Neural progenitor cell (in vitro differentiated cells): Measurements from ENCODE around the gene CDH3. TPM values are rescaled to one million over a fixed set of nuclear protein-coding genes. Genes with fewer than 3 reads are reported as not detected.

Experiments
- DNase-seq: peaks from one replicate; pipeline ENCODE4 v3.0.0-alpha.2; 2016; ENCODE audit warnings: low spot score
- H2AFZ ChIP-seq: fragments of 200-600 bp; sonication (generic); replicated peaks from 2 replicates; pipeline ENCODE4 v1.6.1; 2016; ENCODE audit warnings: antibody characterized with exemption
- H3F3A ChIP-seq: fragments of 200-600 bp; sonication (generic); 2 replicates; pipeline ENCODE4 v1.6.1; 2016; ENCODE audit warnings: antibody characterized with exemption, low read depth
- H3K27ac ChIP-seq: fragments of 200-600 bp; sonication (generic); 2 replicates; pipeline ENCODE4 v1.5.1; 2016; ENCODE audit warnings: mild to moderate bottlenecking
- H3K27me3 ChIP-seq: fragments of 200-600 bp; sonication (generic); 2 replicates; pipeline ENCODE4 v1.6.1; 2016; ENCODE audit warnings: mild to moderate bottlenecking, moderate library complexity
- H3K36me3 ChIP-seq: fragments of 200-600 bp; sonication (generic); 2 replicates; pipeline ENCODE4 v1.5.1; 2016
- H3K4me1 ChIP-seq: fragments of 200-600 bp; sonication (generic); 2 replicates; pipeline ENCODE4 v1.6.1; 2016; ENCODE audit warnings: mixed run types
- H3K4me2 ChIP-seq: fragments of 200-600 bp; sonication (generic); 2 replicates; pipeline ENCODE4 v1.6.1; 2016
- H3K4me3 ChIP-seq: fragments of 200-600 bp; sonication (generic); 2 replicates; pipeline ENCODE4 v1.5.1; 2016
- H3K79me2 ChIP-seq: fragments of 200-600 bp; sonication (generic); 2 replicates; pipeline ENCODE4 v1.6.1; 2016; ENCODE audit warnings: low read depth
- H3K9ac ChIP-seq: fragments of 200-600 bp; sonication (generic); 2 replicates; pipeline ENCODE4 v1.6.1; 2016
- H3K9me3 ChIP-seq: fragments of 200-600 bp; sonication (generic); 2 replicates; pipeline ENCODE4 v1.5.1; 2016; ENCODE audit warnings: low read depth
- H4K20me1 ChIP-seq: fragments of 200-600 bp; sonication (generic); 2 replicates; pipeline ENCODE4 v1.6.1; 2016; ENCODE audit warnings: low read depth
- H3K27ac Mint-ChIP-seq: 3 replicates; pipeline ENCODE4 v1.8.0; 2021; ENCODE audit warnings: mixed read lengths
- H3K27me3 Mint-ChIP-seq: 2 replicates; pipeline ENCODE4 v1.8.0; 2022; ENCODE audit warnings: low read depth, mild to moderate bottlenecking, inconsistent platforms, moderate library complexity, mixed read lengths; ENCODE audit not compliant: insufficient read depth
- H3K36me3 Mint-ChIP-seq: 3 replicates; pipeline ENCODE4 v1.8.0; 2021; ENCODE audit warnings: mixed read lengths
- H3K4me1 Mint-ChIP-seq: 3 replicates; pipeline ENCODE4 v1.8.0; 2021; ENCODE audit warnings: mixed read lengths
- H3K4me3 Mint-ChIP-seq: 3 replicates; pipeline ENCODE4 v1.8.0; 2021; ENCODE audit warnings: mild to moderate bottlenecking, moderate library complexity, mixed read lengths
- H3K9me3 Mint-ChIP-seq: 3 replicates; pipeline ENCODE4 v1.8.0; 2020; ENCODE audit warnings: mixed read lengths
- EZH2 ChIP-seq: fragments of 200-600 bp; sonication (generic); IDR thresholded peaks from 2 replicates; pipeline ENCODE4 v1.6.1; 2017; ENCODE audit warnings: antibody characterized with exemption, mild to moderate bottlenecking, moderate library complexity
- EZH2phosphoT487 ChIP-seq: fragments of 200-600 bp; sonication (generic); IDR thresholded peaks from 2 replicates; pipeline ENCODE4 v1.6.1; 2017; ENCODE audit warnings: antibody characterized with exemption
- total RNA-seq: library from RNA; depleted of rRNA; stranded (reverse); fragments of >200 nt; gene quantifications from 2 replicates; pipeline ENCODE4 v1.2.3, GENCODE V29; 2015; ENCODE audit warnings: low replicate concordance
- TF ChIP-seq, protein P1 (sequence below): fragments of 200-600 bp; sonication (generic); IDR thresholded peaks from 2 replicates; pipeline ENCODE4 v1.5.1; 2017; ENCODE audit warnings: antibody characterized with exemption, mild to moderate bottlenecking

Gene CDH3
- total RNA-seq, 1 donor from 2014 or later: 3.9 TPM

DNA sequence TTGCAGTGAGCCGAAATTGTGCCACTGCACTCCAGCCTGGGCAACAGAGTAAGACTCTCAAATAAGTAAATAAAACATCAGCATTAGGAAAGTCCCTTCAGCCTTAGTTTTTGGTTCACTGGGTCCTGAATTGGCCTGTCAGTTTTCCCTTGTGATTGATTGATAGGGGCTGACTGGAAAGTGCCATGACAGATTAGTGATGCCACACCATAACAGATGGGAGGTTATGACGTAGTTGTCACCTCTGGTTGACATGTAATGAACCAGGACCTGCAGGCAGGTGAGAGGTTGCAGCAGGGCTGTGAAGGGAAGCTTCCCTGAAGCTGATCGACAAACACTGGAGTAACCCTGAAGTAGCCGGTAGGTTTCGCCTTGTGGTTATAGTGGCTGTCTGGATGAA lies 41.8 kb downstream of the CDH3 start:
- H3K27ac ChIP-seq: no peak overlapping the region
- no peak overlapping the region for H3K4me3 ChIP-seq
- H3K4me2 ChIP-seq: no peak overlapping the region
- TF ChIP-seq EZH2: no peak
- TF ChIP-seq, protein P1, sequence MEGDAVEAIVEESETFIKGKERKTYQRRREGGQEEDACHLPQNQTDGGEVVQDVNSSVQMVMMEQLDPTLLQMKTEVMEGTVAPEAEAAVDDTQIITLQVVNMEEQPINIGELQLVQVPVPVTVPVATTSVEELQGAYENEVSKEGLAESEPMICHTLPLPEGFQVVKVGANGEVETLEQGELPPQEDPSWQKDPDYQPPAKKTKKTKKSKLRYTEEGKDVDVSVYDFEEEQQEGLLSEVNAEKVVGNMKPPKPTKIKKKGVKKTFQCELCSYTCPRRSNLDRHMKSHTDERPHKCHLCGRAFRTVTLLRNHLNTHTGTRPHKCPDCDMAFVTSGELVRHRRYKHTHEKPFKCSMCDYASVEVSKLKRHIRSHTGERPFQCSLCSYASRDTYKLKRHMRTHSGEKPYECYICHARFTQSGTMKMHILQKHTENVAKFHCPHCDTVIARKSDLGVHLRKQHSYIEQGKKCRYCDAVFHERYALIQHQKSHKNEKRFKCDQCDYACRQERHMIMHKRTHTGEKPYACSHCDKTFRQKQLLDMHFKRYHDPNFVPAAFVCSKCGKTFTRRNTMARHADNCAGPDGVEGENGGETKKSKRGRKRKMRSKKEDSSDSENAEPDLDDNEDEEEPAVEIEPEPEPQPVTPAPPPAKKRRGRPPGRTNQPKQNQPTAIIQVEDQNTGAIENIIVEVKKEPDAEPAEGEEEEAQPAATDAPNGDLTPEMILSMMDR: no peak
- TF ChIP-seq EZH2phosphoT487: no peak
- Mint-ChIP-seq H3K27ac (no peak overlapping the region), H3K4me3 (no peak overlapping the region), H3K27me3 (peaks cover 2% of the 10 kb centered on the region), H3K36me3 (no peaks in the 10 kb centered on the region), H3K9me3 (no peaks in the 10 kb centered on the region), H3K4me1 (no peaks in the 10 kb centered on the region)
- H3K9me3 ChIP-seq: no peaks in the 10 kb centered on the region
- no peaks in the 10 kb centered on the region for H3F3A ChIP-seq
- H3K79me2 ChIP-seq: no peaks in the 10 kb centered on the region
- H3K4me1 ChIP-seq: no peaks in the 10 kb centered on the region
- DNase-seq: no peak
- H3K27me3 ChIP-seq: no peaks in the 10 kb centered on the region
- H2AFZ ChIP-seq: no peak overlapping the region
- H3K9ac ChIP-seq: no peak overlapping the region
- H4K20me1 ChIP-seq: no peaks in the 10 kb centered on the region
- H3K36me3 ChIP-seq: no peaks in the 10 kb centered on the region

- H3K27ac ChIP-seq: no peak overlapping the region
- no peaks in the 10 kb centered on the region for H3K9me3 Mint-ChIP-seq
Measured at GRCh38 chr16:68689921-68690320, 44.8 kb downstream of the CDH3 start.

DNA sequence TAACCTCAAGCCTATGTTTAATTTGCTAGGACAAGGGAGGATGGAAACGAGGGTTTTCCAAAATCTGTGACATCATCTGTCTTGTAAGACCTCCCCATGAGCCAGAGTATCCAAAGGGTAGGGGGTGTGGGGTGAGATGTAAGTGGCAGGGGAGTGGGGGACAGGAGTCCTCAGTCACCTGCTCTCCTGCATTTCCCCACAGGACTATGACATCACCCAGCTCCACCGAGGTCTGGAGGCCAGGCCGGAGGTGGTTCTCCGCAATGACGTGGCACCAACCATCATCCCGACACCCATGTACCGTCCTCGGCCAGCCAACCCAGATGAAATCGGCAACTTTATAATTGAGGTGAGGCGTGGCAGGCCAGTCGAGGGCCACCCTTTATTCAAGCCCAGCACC lies 50.5 kb downstream of the CDH3 start:
- Histone ChIP-seq H4K20me1 (no peaks in the 10 kb centered on the region), H3F3A (no peaks in the 10 kb centered on the region), H3K4me2 (no peak overlapping the region), H3K4me3 (no peak overlapping the region), H3K79me2 (no peaks in the 10 kb centered on the region), H2AFZ (no peak overlapping the region), H3K36me3 (no peaks in the 10 kb centered on the region), H3K9me3 (no peaks in the 10 kb centered on the region), H3K27me3 (no peaks in the 10 kb centered on the region), H3K9ac (no peak overlapping the region), H3K4me1 (no peaks in the 10 kb centered on the region), H3K27ac (no peak overlapping the region)
- TF ChIP-seq EZH2 (no peak), EZH2phosphoT487 (no peak)
- TF ChIP-seq, protein P1: no peak
- Mint-ChIP-seq H3K36me3 (peaks cover 2% of the 10 kb centered on the region), H3K4me3 (no peak overlapping the region), H3K27ac (no peak overlapping the region), H3K4me1 (peaks cover 4% of the 10 kb centered on the region), H3K9me3 (no peaks in the 10 kb centered on the region), H3K27me3 (no peaks in the 10 kb centered on the region)
- DNase-seq: no peak

More at GRCh38 chr16:68689921-68690320, 44.8 kb downstream of the CDH3 start:
- no peaks in the 10 kb centered on the region for H4K20me1 ChIP-seq
- H3K9ac ChIP-seq: no peak overlapping the region
- no peaks in the 10 kb centered on the region for H3K27me3 Mint-ChIP-seq
- H3K79me2 ChIP-seq: no peaks in the 10 kb centered on the region
- no peaks in the 10 kb centered on the region for H3K4me1 Mint-ChIP-seq
- no peak overlapping the region for H2AFZ ChIP-seq
- peaks cover 2% of the 10 kb centered on the region for H3K36me3 Mint-ChIP-seq
- H3K4me3 Mint-ChIP-seq: no peak overlapping the region
- no peaks in the 10 kb centered on the region for H3K27me3 ChIP-seq
- no peaks in the 10 kb centered on the region for H3F3A ChIP-seq
- no peak overlapping the region for H3K4me3 ChIP-seq
- no peak overlapping the region for H3K27ac Mint-ChIP-seq
- no peak for DNase-seq
- H3K36me3 ChIP-seq: no peaks in the 10 kb centered on the region
- H3K9me3 ChIP-seq: no peaks in the 10 kb centered on the region
- TF ChIP-seq EZH2phosphoT487 (no peak), EZH2 (no peak)
- TF ChIP-seq, protein P1: no peak
- no peak overlapping the region for H3K4me2 ChIP-seq
- no peaks in the 10 kb centered on the region for H3K4me1 ChIP-seq
